Muscle of leg (tissue), 11 donors: ENCODE results near the gene RAB9A. TPM values are rescaled to one million over a fixed set of nuclear protein-coding genes. Genes with fewer than 3 reads are reported as not detected.

Experiments
- DNase-seq: peaks from one replicate; pipeline ENCODE4 v3.0.0; 2013
- H3K27ac ChIP-seq: one replicate; pipeline ENCODE4 v1.5.1; 2013; ENCODE audit warnings: mild to moderate bottlenecking, low read length, control low read depth
- H3K27me3 ChIP-seq: one replicate; pipeline ENCODE4 v1.6.1; 2013; ENCODE audit warnings: low read length; ENCODE audit not compliant: control insufficient read depth, insufficient read depth
- H3K36me3 ChIP-seq: one replicate; pipeline ENCODE4 v1.6.1; 2013; ENCODE audit warnings: low read length; ENCODE audit not compliant: control insufficient read depth, insufficient read depth
- H3K4me1 ChIP-seq: one replicate; pipeline ENCODE4 v1.6.1; 2013; ENCODE audit warnings: low read length; ENCODE audit not compliant: control insufficient read depth, insufficient read depth
- H3K4me3 ChIP-seq: one replicate; pipeline ENCODE4 v1.5.1; 2013; ENCODE audit warnings: low read length, control low read depth
- H3K9me3 ChIP-seq: replicated peaks from 2 replicates; pipeline ENCODE4 v1.6.1; 2013; ENCODE audit warnings: low read depth, low read length; ENCODE audit not compliant: control insufficient read depth
- WGBS: methylation state at CpG from one replicate; pipeline ENCODE4 v1.1.5; 2013; ENCODE audit warnings: missing lambda C conversion rate; ENCODE audit not compliant: insufficient coverage; 5-methylcytosine and 5-hydroxymethylcytosine counted together
- polyA plus RNA-seq, 8 donors: library from polyadenylated mRNA; unstranded; fragments of 120-200 nt; gene quantifications; one replicate each; pipeline versions ENCODE4 v1.2.1 to v1.2.3, GENCODE V29; 2013; ENCODE audit warnings: inconsistent platforms in 1 of 8, low replicate concordance in 1 of 8; ENCODE audit not compliant: insufficient read length in 8 of 8, insufficient read depth in 1 of 8
- total RNA-seq: library from RNA; stranded (reverse); fragments of 120-200 nt; gene quantifications from one replicate; pipeline ENCODE4 v1.2.4, GENCODE V29; 2013

RAB9A gene
- total and polyA plus RNA-seq, 9 donors: 14.0 to 24.2 (median 19.8) TPM

DNA sequence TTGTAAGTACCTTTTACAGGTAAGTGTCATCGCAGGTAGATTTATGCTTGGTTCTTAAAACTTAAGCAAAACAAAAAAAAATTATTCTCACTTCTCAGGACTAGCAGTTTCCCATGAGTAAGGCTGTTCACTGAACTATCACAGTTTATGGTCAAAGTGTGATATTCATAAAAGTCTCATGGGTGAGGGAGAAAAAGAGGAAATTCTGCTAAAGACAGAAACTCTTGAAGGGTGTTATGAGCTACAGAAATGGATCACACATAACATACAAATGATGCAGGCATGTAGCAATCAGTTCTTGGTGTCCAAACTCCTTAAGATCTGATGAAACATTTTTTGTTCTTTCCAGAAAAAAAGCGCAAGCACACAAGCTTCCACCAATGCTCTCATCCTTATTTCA lies 8.5 kb downstream of the RAB9A start:
- Histone ChIP-seq H3K4me1 (peaks cover 11% of the 10 kb centered on the region), H3K36me3 (peaks cover 5% of the 10 kb centered on the region), H3K27ac (no peak overlapping the region), H3K4me3 (no peak overlapping the region), H3K9me3 (no peaks in the 10 kb centered on the region), H3K27me3 (peaks cover 33% of the 10 kb centered on the region)
- DNase-seq: no peak
- no CpG with 5 or more reads among the region's 2 CpGs for WGBS

GRCh38 chrX:13697976-13698375 lies 9.0 kb downstream of the RAB9A start:
- H3K4me1 ChIP-seq: peaks cover 11% of the 10 kb centered on the region
- H3K9me3 ChIP-seq: no peaks in the 10 kb centered on the region
- no CpG with 5 or more reads among the region's 1 CpG for WGBS
- DNase-seq: no peak
- peaks cover 33% of the 10 kb centered on the region for H3K27me3 ChIP-seq
- no peak overlapping the region for H3K27ac ChIP-seq
- peaks cover 5% of the 10 kb centered on the region for H3K36me3 ChIP-seq
- no peak overlapping the region for H3K4me3 ChIP-seq

DNA sequence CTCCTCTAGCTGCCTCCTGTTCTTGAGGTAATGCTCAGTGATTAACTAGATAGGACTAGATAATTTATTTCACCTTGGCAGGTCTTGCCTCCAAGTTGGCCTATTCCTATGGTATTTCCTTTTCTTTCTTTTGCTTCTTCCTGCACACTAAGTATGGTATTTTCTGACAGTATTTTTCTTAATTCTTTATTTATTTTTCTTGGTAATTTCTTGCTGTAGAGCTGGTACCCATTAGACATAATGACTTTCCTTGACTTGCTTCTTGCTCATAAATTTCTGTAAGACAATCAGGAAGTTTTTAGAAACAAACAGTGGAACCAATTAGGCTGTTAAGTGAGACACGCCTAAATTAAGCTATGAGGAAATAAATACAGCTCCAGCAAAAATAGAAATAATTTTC lies 9.5 kb downstream of the RAB9A start:
- Histone ChIP-seq H3K27me3 (peaks cover 33% of the 10 kb centered on the region), H3K27ac (no peak overlapping the region), H3K36me3 (peaks cover 5% of the 10 kb centered on the region), H3K4me3 (no peak overlapping the region), H3K9me3 (no peaks in the 10 kb centered on the region), H3K4me1 (peaks cover 11% of the 10 kb centered on the region)
- WGBS: no CpG with 5 or more reads among the region's 1 CpG
- DNase-seq: no peak

- no peak for DNase-seq
- H3K4me3 ChIP-seq: no peak overlapping the region
- WGBS: 79% methylated on average over 2 of the region's 7 CpGs
- H3K9me3 ChIP-seq: no peaks in the 10 kb centered on the region
- H3K4me1 ChIP-seq: peaks cover 11% of the 10 kb centered on the region
- H3K27me3 ChIP-seq: peaks cover 37% of the 10 kb centered on the region
- peaks cover 5% of the 10 kb centered on the region for H3K36me3 ChIP-seq
- H3K27ac ChIP-seq: no peak overlapping the region
These were observed 10.4 kb downstream of the RAB9A start for GRCh38 chrX:13699183-13699826.

DNA sequence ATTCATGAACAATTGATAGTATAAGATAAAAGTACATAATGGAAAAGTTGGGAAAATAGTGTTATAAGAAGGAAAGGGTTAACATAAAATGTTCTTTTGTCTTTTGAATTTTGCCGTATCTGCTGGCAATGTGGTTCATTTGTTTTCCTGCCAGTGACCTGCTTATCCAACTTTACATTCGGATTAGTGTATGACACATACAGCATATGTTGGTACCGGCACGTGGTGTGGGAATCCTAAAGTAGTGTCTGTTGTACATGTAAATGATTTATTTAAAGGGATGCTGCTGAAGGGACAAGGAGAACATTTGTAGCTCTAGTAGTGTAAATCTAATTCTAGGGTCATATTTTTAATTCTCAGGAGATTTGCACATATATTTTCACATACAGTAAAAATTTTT lies 11.5 kb downstream of the RAB9A start:
- H3K4me1 ChIP-seq: peaks cover 4% of the 10 kb centered on the region

GRCh38 chrX:13702111-13702789 lies 13.3 kb downstream of the RAB9A start:
- Histone ChIP-seq H3K36me3 (peaks cover 5% of the 10 kb centered on the region), H3K4me3 (no peak overlapping the region), H3K27me3 (peaks cover 23% of the 10 kb centered on the region), H3K27ac (no peak overlapping the region), H3K4me1 (peaks cover 4% of the 10 kb centered on the region), H3K9me3 (no peaks in the 10 kb centered on the region)
- DNase-seq: no peak
- 47% methylated on average over 2 of the region's 5 CpGs for WGBS

More for the DNA sequence above, 11.5 kb downstream of the RAB9A start:
- 20% methylated on average over 1 of the region's 4 CpGs for WGBS
- Histone ChIP-seq H3K4me3 (no peak overlapping the region), H3K9me3 (no peaks in the 10 kb centered on the region), H3K27me3 (peaks cover 33% of the 10 kb centered on the region), H3K27ac (no peak overlapping the region), H3K36me3 (peaks cover 5% of the 10 kb centered on the region)
- DNase-seq: no peak

- Histone ChIP-seq H3K4me3 (no peak overlapping the region), H3K36me3 (peaks cover 10% of the 10 kb centered on the region), H3K4me1 (peaks cover 4% of the 10 kb centered on the region), H3K27ac (no peak overlapping the region), H3K9me3 (no peaks in the 10 kb centered on the region), H3K27me3 (peaks cover 26% of the 10 kb centered on the region)
- no CpG with 5 or more reads among the region's 3 CpGs for WGBS
- no peak for DNase-seq
These were observed 14.2 kb downstream of the RAB9A start for GRCh38 chrX:13703135-13703534.

DNA sequence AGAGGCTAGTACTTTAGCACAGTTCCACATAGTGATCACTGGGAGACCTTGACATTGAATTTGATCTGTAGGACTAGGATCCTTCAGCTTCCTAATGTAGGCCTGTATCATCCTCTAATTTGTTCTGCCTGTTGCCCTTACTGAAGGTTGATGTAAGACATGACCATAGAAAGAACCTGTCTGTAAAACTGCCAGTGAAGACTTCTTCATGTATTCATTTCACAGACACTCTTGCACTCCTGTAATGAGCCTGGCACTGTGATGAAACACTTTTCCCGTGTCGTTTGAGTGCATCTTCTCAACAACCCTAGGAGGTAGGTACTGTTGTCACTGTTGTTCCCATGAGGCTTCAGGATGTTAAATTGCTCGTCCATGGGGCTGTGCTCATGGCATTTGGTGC lies 14.7 kb downstream of the RAB9A start:
- Histone ChIP-seq H3K36me3 (peaks cover 10% of the 10 kb centered on the region), H3K27me3 (peaks cover 28% of the 10 kb centered on the region), H3K9me3 (no peaks in the 10 kb centered on the region), H3K4me3 (no peak overlapping the region), H3K4me1 (peaks cover 4% of the 10 kb centered on the region), H3K27ac (no peak overlapping the region)
- DNase-seq: no peak
- WGBS: no CpG with 5 or more reads among the region's 3 CpGs

- Histone ChIP-seq H3K36me3 (peaks cover 14% of the 10 kb centered on the region), H3K4me3 (no peak overlapping the region), H3K27ac (no peak overlapping the region), H3K4me1 (no peaks in the 10 kb centered on the region), H3K27me3 (peaks cover 10% of the 10 kb centered on the region), H3K9me3 (no peaks in the 10 kb centered on the region)
- no peak for DNase-seq
- 88% methylated on average over 3 of the region's 4 CpGs for WGBS
These were observed 22.2 kb downstream of the RAB9A start for GRCh38 chrX:13711141-13711540.

DNA sequence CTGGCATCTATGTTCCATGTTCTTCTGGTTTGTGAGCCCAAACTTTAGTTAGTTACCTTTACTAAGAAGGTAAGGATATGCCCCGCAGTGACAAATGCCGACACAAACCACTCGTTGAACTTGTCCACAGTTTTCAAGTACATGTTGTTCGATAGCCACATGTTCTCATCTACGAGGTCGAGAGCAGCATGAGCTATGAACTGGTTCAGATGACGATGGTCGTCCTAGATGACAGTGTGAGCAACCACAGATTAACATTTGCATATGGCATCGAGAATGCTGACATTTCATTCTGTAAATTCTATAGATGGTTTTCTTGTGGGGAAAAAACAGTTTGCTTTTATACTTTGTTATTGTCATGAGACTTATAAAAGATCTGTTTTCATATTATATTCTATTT lies 27.5 kb downstream of the RAB9A start:
- peaks cover 5% of the 10 kb centered on the region for H3K4me1 ChIP-seq
- 95% methylated on average over 4 of the region's 9 CpGs for whole genome bisulfite sequencing
- no peak overlapping the region for H3K4me3 ChIP-seq
- H3K27ac ChIP-seq: no peak overlapping the region
- H3K9me3 ChIP-seq: no peaks in the 10 kb centered on the region
- H3K27me3 ChIP-seq: peaks cover 10% of the 10 kb centered on the region
- no peak for DNase-seq
- H3K36me3 ChIP-seq: peaks cover 17% of the 10 kb centered on the region
